ENCODE data around the gene CABLES2. TPM values are rescaled to one million over a fixed set of nuclear protein-coding genes. Genes with fewer than 3 reads are reported as not detected.

CABLES2 gene
- total and polyA plus RNA-seq, 10 of the 15 experiments (the other 5 are each of a cell fraction or from before 2014, with no cell fraction given), result 2.2 to 14.9 (median 5.3) TPM

DNA sequence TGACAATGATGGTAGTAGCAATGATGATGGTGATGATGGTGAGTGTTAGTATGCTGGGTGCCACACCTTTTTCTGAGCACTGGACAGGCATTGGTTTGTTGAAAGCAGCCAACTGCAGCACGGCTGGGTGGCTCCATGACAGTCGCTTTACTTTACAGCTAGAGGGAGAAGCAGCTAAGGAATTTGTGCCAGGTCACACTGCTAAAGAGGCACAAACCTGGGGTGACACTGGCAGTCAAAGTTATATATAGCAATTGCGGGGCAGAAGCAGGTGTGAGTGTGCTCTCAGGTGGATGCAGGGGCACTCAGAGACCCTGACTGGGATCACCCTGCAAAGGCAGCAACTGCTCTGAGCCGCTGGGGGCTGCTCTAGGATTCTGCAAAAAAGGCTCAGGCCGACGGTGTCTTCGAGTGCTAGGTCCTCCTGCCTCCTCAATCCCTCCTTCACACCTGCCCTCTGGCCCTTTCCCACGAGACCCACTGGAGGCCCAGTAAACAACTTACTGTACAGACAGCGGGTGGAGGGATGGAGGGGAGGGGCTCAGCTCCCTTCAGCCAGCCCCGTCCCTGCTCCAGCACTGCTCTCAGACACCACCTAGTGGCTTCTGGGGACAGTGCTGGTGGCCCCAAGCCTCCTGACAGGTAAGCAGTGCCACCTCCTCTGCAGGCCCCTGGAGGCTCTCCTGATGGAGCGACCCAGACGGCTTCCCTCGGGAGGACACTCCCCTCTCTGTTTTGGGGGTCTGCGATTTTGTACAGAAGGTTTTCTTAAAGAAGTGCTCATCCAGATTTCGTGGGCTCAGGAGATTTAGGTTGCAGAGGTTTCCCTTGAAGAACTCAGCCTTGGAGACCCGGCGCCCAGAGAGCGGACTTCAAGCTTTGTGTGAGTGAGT is 24.5 kb downstream of the CABLES2 start:
- POLR2A ChIA-PET, result interaction anchor here (0.5 kb wide), 1 partner anchor 371 kb away, joined by 3 read pairs; no protein-coding TSS in a partner anchor
- SMC1A ChIA-PET (ENCODE audit: uncharacterized antibody, unreplicated experiment), result interaction anchor here (0.7 to 1.4 kb wide), 4 partner anchors 42 to 371 kb away, joined by 3 to 4 read pairs (median 3); partner anchors contain the start of gene ADRM1
- no peak overlapping the region for H3K27ac ChIP-seq (ENCODE audit: control insufficient read depth, insufficient read depth)
- peaks cover 29% of the 10 kb centered on the region for H3K79me2 ChIP-seq (ENCODE audit: control insufficient read depth, insufficient read depth, low read length)
- ATAC-seq (peak; percentile 86), FAIRE-seq (peak; percentile 89), DNase-seq (ENCODE audit: low read depth, low spot score) (peak; percentile 32)
- intact Hi-C loops (cut with micrococcal nuclease; ENCODE audit: unreplicated experiment) (loop anchor here (1.0 to 10.0 kb wide), 6 partner anchors 40 to 368 kb away; partner anchors contain the start of genes ADRM1, LSM14B and MTG2), in situ Hi-C loops (cut with MboI) (loop anchor here (5.0 to 25.0 kb wide), 2 partner anchors 75 to 370 kb away; no protein-coding TSS in a partner anchor)
- H3K4me1 ChIP-seq (ENCODE audit: control insufficient read depth, insufficient read depth, low read length), result no peaks in the 10 kb centered on the region; the same call in 1 of the 2 replicates
- H3K27me3 ChIP-seq (replicated peaks in 1 of 2; ENCODE audit: control insufficient read depth in 2 of 2, insufficient read depth in 2 of 2, low read length in 1 of 2), result no peaks in the 10 kb centered on the region
- H3K4me3 ChIP-seq, result no peak overlapping the region
- no peak overlapping the region for H3K9ac ChIP-seq (ENCODE audit: control insufficient read depth, insufficient read depth, low read length)
- no peak overlapping the region for H2AFZ ChIP-seq (ENCODE audit: control insufficient read depth, low read depth, low read length)
- no TSS peak for BruUV-seq (replicated peaks)
- H3K9me3 ChIP-seq (replicated peaks; ENCODE audit: control insufficient read depth, insufficient read depth, low read length), result no peaks in the 10 kb centered on the region
- RAD21 ChIA-PET (ENCODE audit: unreplicated experiment), result interaction anchor here (0.5 to 1.6 kb wide), 4 partner anchors 80 to 372 kb away, joined by 3 to 12 read pairs (median 5); no protein-coding TSS in a partner anchor
- H3K4me2 ChIP-seq (ENCODE audit: control insufficient read depth, insufficient read depth), result no peak overlapping the region
- H4K20me1 ChIP-seq (ENCODE audit: control insufficient read depth, insufficient read depth), result no peaks in the 10 kb centered on the region
- CTCF ChIA-PET, result interaction anchor here (0.6 to 5.2 kb wide), 15 partner anchors 15 to 371 kb away, joined by 3 to 38 read pairs (median 3); partner anchors contain the start of genes ADRM1 and LAMA5
- WGBS (ENCODE audit: insufficient coverage, insufficient replicate concordance, low lambda C conversion rate, missing lambda C conversion rate), result 43% methylated on average over 18 of the region's 18 CpGs
- no peaks in the 10 kb centered on the region; a peak in 2 of 4 replicates for H3K36me3 ChIP-seq (ENCODE audit: control insufficient read depth in 2 of 2, insufficient read depth in 2 of 2, low read length in 1 of 2)
- TF ChIP-seq, protein P1, sequence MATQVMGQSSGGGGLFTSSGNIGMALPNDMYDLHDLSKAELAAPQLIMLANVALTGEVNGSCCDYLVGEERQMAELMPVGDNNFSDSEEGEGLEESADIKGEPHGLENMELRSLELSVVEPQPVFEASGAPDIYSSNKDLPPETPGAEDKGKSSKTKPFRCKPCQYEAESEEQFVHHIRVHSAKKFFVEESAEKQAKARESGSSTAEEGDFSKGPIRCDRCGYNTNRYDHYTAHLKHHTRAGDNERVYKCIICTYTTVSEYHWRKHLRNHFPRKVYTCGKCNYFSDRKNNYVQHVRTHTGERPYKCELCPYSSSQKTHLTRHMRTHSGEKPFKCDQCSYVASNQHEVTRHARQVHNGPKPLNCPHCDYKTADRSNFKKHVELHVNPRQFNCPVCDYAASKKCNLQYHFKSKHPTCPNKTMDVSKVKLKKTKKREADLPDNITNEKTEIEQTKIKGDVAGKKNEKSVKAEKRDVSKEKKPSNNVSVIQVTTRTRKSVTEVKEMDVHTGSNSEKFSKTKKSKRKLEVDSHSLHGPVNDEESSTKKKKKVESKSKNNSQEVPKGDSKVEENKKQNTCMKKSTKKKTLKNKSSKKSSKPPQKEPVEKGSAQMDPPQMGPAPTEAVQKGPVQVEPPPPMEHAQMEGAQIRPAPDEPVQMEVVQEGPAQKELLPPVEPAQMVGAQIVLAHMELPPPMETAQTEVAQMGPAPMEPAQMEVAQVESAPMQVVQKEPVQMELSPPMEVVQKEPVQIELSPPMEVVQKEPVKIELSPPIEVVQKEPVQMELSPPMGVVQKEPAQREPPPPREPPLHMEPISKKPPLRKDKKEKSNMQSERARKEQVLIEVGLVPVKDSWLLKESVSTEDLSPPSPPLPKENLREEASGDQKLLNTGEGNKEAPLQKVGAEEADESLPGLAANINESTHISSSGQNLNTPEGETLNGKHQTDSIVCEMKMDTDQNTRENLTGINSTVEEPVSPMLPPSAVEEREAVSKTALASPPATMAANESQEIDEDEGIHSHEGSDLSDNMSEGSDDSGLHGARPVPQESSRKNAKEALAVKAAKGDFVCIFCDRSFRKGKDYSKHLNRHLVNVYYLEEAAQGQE (IDR thresholded peaks at IDR 0.05; ENCODE audit: low read depth, low read length), result no peak
- TF ChIP-seq TCF12 (IDR thresholded peaks at IDR 0.05; ENCODE audit: low read depth, low read length) (0 out of 2 replicates have a peak, but pooled peaks have one; percentile 15), KDM1A (IDR thresholded peaks at IDR 0.05; ENCODE audit: borderline replicate concordance) (no peak), CEBPB (IDR thresholded peaks at IDR 0.05; ENCODE audit: borderline replicate concordance in 1 of 2, low read depth in 2 of 2, low read length in 2 of 2) (no peak), BMI1 (IDR thresholded peaks at IDR 0.05; ENCODE audit: borderline replicate concordance) (no peak), EZH2 (IDR thresholded peaks at IDR 0.05; ENCODE audit: borderline replicate concordance, control insufficient read depth, low read depth, low read length) (no peak), RBBP5 (conservative IDR thresholded peaks at IDR 0.05) (no peak), SREBF2 (IDR thresholded peaks at IDR 0.05; ENCODE audit: low read length) (no peak), RAD51 (IDR thresholded peaks at IDR 0.05) (no peak), RB1 (IDR thresholded peaks at IDR 0.05; ENCODE audit: borderline replicate concordance) (no peak), SP1 (IDR thresholded peaks at IDR 0.05; ENCODE audit: low read depth, low read length) (peak; percentile 12)
- TF ChIP-seq, protein P2, sequence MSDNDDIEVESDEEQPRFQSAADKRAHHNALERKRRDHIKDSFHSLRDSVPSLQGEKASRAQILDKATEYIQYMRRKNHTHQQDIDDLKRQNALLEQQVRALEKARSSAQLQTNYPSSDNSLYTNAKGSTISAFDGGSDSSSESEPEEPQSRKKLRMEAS (IDR thresholded peaks at IDR 0.05; ENCODE audit: low read depth, low read length), result no peak
- TF ChIP-seq, protein P3, sequence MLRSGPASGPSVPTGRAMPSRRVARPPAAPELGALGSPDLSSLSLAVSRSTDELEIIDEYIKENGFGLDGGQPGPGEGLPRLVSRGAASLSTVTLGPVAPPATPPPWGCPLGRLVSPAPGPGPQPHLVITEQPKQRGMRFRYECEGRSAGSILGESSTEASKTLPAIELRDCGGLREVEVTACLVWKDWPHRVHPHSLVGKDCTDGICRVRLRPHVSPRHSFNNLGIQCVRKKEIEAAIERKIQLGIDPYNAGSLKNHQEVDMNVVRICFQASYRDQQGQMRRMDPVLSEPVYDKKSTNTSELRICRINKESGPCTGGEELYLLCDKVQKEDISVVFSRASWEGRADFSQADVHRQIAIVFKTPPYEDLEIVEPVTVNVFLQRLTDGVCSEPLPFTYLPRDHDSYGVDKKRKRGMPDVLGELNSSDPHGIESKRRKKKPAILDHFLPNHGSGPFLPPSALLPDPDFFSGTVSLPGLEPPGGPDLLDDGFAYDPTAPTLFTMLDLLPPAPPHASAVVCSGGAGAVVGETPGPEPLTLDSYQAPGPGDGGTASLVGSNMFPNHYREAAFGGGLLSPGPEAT (IDR thresholded peaks at IDR 0.05; ENCODE audit: low read depth), result no peak
- TF ChIP-seq, protein P4, sequence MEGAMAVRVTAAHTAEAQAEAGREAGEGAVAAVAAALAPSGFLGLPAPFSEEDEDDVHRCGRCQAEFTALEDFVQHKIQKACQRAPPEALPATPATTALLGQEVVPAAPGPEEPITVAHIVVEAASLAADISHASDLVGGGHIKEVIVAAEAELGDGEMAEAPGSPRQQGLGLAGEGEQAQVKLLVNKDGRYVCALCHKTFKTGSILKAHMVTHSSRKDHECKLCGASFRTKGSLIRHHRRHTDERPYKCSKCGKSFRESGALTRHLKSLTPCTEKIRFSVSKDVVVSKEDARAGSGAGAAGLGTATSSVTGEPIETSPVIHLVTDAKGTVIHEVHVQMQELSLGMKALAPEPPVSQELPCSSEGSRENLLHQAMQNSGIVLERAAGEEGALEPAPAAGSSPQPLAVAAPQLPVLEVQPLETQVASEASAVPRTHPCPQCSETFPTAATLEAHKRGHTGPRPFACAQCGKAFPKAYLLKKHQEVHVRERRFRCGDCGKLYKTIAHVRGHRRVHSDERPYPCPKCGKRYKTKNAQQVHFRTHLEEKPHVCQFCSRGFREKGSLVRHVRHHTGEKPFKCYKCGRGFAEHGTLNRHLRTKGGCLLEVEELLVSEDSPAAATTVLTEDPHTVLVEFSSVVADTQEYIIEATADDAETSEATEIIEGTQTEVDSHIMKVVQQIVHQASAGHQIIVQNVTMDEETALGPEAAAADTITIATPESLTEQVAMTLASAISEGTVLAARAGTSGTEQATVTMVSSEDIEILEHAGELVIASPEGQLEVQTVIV (IDR thresholded peaks at IDR 0.05; ENCODE audit: borderline replicate concordance, partially characterized antibody), result no peak
